ENCODE measurements around the gene KLK2. TPM values are rescaled to one million over a fixed set of nuclear protein-coding genes. Genes with fewer than 3 reads are reported as not detected.

KLK2 gene
- total RNA-seq, 1 donor from 2014 or later = not detected

GRCh38 chr19:50882188-50882587 is 8.9 kb downstream of the KLK2 start:
- H3K4me3 Mint-ChIP-seq = no peak overlapping the region
- TF ChIP-seq, protein P1, sequence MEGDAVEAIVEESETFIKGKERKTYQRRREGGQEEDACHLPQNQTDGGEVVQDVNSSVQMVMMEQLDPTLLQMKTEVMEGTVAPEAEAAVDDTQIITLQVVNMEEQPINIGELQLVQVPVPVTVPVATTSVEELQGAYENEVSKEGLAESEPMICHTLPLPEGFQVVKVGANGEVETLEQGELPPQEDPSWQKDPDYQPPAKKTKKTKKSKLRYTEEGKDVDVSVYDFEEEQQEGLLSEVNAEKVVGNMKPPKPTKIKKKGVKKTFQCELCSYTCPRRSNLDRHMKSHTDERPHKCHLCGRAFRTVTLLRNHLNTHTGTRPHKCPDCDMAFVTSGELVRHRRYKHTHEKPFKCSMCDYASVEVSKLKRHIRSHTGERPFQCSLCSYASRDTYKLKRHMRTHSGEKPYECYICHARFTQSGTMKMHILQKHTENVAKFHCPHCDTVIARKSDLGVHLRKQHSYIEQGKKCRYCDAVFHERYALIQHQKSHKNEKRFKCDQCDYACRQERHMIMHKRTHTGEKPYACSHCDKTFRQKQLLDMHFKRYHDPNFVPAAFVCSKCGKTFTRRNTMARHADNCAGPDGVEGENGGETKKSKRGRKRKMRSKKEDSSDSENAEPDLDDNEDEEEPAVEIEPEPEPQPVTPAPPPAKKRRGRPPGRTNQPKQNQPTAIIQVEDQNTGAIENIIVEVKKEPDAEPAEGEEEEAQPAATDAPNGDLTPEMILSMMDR (conservative IDR thresholded peaks at IDR 0.05) = no peak
- no peak for DNase-seq (ENCODE audit: low read depth, low spot score)
- H3K36me3 Mint-ChIP-seq (ENCODE audit: low read depth) = no peaks in the 10 kb centered on the region
- H3K27ac Mint-ChIP-seq (ENCODE audit: unreplicated experiment) = no peak overlapping the region
- peaks cover 92% of the 10 kb centered on the region for H3K27me3 Mint-ChIP-seq (ENCODE audit: low read depth)
- H3K9me3 Mint-ChIP-seq = no peaks in the 10 kb centered on the region
- no peaks in the 10 kb centered on the region for H3K4me1 Mint-ChIP-seq

GRCh38 chr19:50889638-50890037 is 16.4 kb downstream of the KLK2 start:
- TF ChIP-seq, protein P1 (conservative IDR thresholded peaks at IDR 0.05) = no peak
- no peak overlapping the region for H3K27ac Mint-ChIP-seq (ENCODE audit: unreplicated experiment)
- no peaks in the 10 kb centered on the region for H3K9me3 Mint-ChIP-seq
- no peak overlapping the region for H3K4me3 Mint-ChIP-seq
- peaks cover 90% of the 10 kb centered on the region for H3K27me3 Mint-ChIP-seq (ENCODE audit: low read depth)
- H3K36me3 Mint-ChIP-seq (ENCODE audit: low read depth) = no peaks in the 10 kb centered on the region
- no peak for DNase-seq (ENCODE audit: low read depth, low spot score)
- no peaks in the 10 kb centered on the region for H3K4me1 Mint-ChIP-seq

DNA sequence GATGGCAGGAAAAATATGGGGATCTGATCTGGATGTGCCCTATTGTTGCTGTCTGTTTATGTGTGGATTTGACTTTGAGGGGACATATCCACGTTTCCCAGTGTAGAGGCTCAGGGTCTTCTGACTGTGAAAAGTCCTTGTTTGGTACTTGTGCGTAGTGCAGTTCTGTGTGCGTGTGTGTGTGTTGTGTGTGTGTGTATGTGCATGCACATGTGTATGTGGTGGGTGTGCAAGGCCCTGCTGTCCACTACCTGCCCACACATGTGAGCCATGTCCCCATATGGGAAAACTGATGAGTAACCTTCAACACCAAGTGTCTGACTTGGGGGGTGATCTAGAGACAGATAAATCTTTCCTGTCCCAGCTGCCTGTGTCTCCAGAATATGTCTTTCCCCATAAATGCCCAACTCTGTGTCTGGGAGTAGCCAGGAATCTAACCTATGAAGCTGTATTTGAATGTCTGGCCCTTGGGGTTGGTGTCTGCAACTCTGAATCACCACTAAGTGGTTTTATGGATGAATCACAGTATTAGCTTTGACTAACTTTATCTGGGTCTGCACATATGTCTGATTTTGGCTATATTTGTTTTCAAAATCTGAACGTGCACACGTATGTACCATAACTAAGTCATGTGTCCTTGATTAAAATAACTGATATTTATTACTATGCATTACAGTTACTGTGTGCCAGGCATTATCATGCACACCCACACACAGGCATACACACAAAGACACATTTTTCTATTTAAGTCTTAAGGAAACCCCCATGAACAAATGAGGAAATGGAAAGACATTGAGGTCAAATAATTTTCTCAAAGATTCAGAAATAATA is 17.4 kb downstream of the KLK2 start:
- H3K27me3 Mint-ChIP-seq (ENCODE audit: low read depth) = peaks cover 90% of the 10 kb centered on the region
- no peak for DNase-seq (ENCODE audit: low read depth, low spot score)
- no peaks in the 10 kb centered on the region for H3K9me3 Mint-ChIP-seq
- H3K27ac Mint-ChIP-seq (ENCODE audit: unreplicated experiment) = no peak overlapping the region
- no peaks in the 10 kb centered on the region for H3K4me1 Mint-ChIP-seq
- H3K36me3 Mint-ChIP-seq (ENCODE audit: low read depth) = no peaks in the 10 kb centered on the region
- H3K4me3 Mint-ChIP-seq = no peak overlapping the region
- TF ChIP-seq, protein P1 (conservative IDR thresholded peaks at IDR 0.05) = no peak

GRCh38 chr19:50891253-50891625 is 18.0 kb downstream of the KLK2 start:
- no peak for DNase-seq (ENCODE audit: low read depth, low spot score)
- Mint-ChIP-seq H3K27me3 (ENCODE audit: low read depth) (peaks cover 87% of the 10 kb centered on the region), H3K27ac (ENCODE audit: unreplicated experiment) (no peak overlapping the region), H3K4me3 (no peak overlapping the region), H3K36me3 (ENCODE audit: low read depth) (no peaks in the 10 kb centered on the region), H3K9me3 (no peaks in the 10 kb centered on the region), H3K4me1 (no peaks in the 10 kb centered on the region)
- TF ChIP-seq, protein P1 (conservative IDR thresholded peaks at IDR 0.05) = no peak

GRCh38 chr19:50893047-50893736 is 20.0 kb downstream of the KLK2 start:
- peaks cover 86% of the 10 kb centered on the region for H3K27me3 Mint-ChIP-seq (ENCODE audit: low read depth)

More at GRCh38 chr19:50893047-50893736, 20.0 kb downstream of the KLK2 start:
- H3K9me3 Mint-ChIP-seq = no peaks in the 10 kb centered on the region
- no peaks in the 10 kb centered on the region for H3K36me3 Mint-ChIP-seq (ENCODE audit: low read depth)
- TF ChIP-seq, protein P1 (conservative IDR thresholded peaks at IDR 0.05) = peak; percentile 24
- H3K4me1 Mint-ChIP-seq = no peaks in the 10 kb centered on the region
- no peak overlapping the region for H3K4me3 Mint-ChIP-seq
- H3K27ac Mint-ChIP-seq (ENCODE audit: unreplicated experiment) = no peak overlapping the region
- no peak for DNase-seq (ENCODE audit: low read depth, low spot score)

All from neural crest cell (in vitro differentiated cells).